Natural killer cell (primary cell): ENCODE results near the gene RBCK1. TPM values are rescaled to one million over a fixed set of nuclear protein-coding genes. Genes with fewer than 3 reads are reported as not detected.

Source experiments
- ATAC-seq, 3 donors: fragments of 150-1000 bp in 2 of 3; fragments of 200-7000 bp in 1 of 3; cut with Tn5 transposase; 1 replicate in 1 of 3; 2 replicates in 2 of 3; pipeline ENCODE4 v1.10.0; 2021; ENCODE audit warnings: mild to moderate bottlenecking in 2 of 3, moderate library complexity in 2 of 3
- DNase-seq, 2 donors: peaks; one replicate each; pipeline versions ENCODE4 v3.0.0 to v3.0.0-alpha.2; 2013 to 2021; ENCODE audit warnings: mixed read lengths in 1 of 2
- H3K27ac ChIP-seq: one replicate; pipeline ENCODE4 v1.5.1; 2013; ENCODE audit warnings: mild to moderate bottlenecking, low read length
- H3K27me3 ChIP-seq: one replicate; pipeline ENCODE4 v1.6.1; 2013; ENCODE audit warnings: low read length; ENCODE audit not compliant: control insufficient read depth, insufficient read depth
- H3K36me3 ChIP-seq: one replicate; pipeline ENCODE4 v1.6.1; 2013; ENCODE audit warnings: low read length; ENCODE audit not compliant: control insufficient read depth, insufficient read depth
- H3K4me1 ChIP-seq: one replicate; pipeline ENCODE4 v1.6.1; 2013; ENCODE audit warnings: low read length; ENCODE audit not compliant: control insufficient read depth, insufficient read depth
- H3K4me3 ChIP-seq: one replicate; pipeline ENCODE4 v1.5.1; 2013; ENCODE audit warnings: low read length
- H3K9me3 ChIP-seq: one replicate; pipeline ENCODE4 v1.6.1; 2013; ENCODE audit warnings: low read length; ENCODE audit not compliant: control insufficient read depth, insufficient read depth
- H3K27ac Mint-ChIP-seq, 2 donors: one replicate each; pipeline ENCODE4 v1.8.0; 2022; ENCODE audit warnings: mild to moderate bottlenecking in 2 of 2, mixed read lengths in 2 of 2, moderate library complexity in 1 of 2
- H3K27me3 Mint-ChIP-seq, 2 donors: one replicate each; pipeline ENCODE4 v1.8.0; 2022; ENCODE audit warnings: low read depth in 2 of 2, mixed read lengths in 2 of 2
- H3K36me3 Mint-ChIP-seq: one replicate; pipeline ENCODE4 v1.8.0; 2022; ENCODE audit warnings: mixed read lengths
- H3K4me1 Mint-ChIP-seq, 2 donors: one replicate each; pipeline ENCODE4 v1.8.0; 2022; ENCODE audit warnings: mixed read lengths in 2 of 2
- H3K4me3 Mint-ChIP-seq: one replicate; pipeline ENCODE4 v1.8.0; 2022; ENCODE audit warnings: mild to moderate bottlenecking, moderate library complexity, mixed read lengths
- H3K9me3 Mint-ChIP-seq, 2 donors: one replicate each; pipeline ENCODE4 v1.8.0; 2022; ENCODE audit warnings: mixed read lengths in 2 of 2
- CTCF ChIP-seq: fragments of 200-600 bp; IDR thresholded peaks from one replicate; pipeline ENCODE4 v1.8.0; 2022; ENCODE audit warnings: antibody characterized with exemption
- WGBS: methylation state at CpG from one replicate; pipeline ENCODE4 v1.1.7; 2013; ENCODE audit warnings: missing lambda C conversion rate; ENCODE audit not compliant: insufficient coverage; 5-methylcytosine and 5-hydroxymethylcytosine counted together
- intact Hi-C: fragments of 100-400 bp; cut with micrococcal nuclease; formaldehyde crosslinking; loops from one replicate; pipeline ENCODE4 v1.14.2; 2022
- total RNA-seq, 4 donors: library from RNA; stranded (reverse); fragments of 120-200 nt in 1 of 4; gene quantifications; one replicate each; pipeline versions ENCODE4 v1.2.3 to v1.2.4, GENCODE V29; 2013 to 2022

RBCK1 gene
- total RNA-seq, 3 donors from 2014 or later (not counting 1 experiment from before 2014, with no cell fraction given) = 102 to 131 (median 104) TPM

- intact Hi-C loops = no loop called here
- H3K4me3 Mint-ChIP-seq = no peak overlapping the region
- 77% methylated on average over 5 of the region's 7 CpGs for WGBS
These were observed 41.9 kb upstream of the RBCK1 start for GRCh38 chr20:366041-366718.

DNA sequence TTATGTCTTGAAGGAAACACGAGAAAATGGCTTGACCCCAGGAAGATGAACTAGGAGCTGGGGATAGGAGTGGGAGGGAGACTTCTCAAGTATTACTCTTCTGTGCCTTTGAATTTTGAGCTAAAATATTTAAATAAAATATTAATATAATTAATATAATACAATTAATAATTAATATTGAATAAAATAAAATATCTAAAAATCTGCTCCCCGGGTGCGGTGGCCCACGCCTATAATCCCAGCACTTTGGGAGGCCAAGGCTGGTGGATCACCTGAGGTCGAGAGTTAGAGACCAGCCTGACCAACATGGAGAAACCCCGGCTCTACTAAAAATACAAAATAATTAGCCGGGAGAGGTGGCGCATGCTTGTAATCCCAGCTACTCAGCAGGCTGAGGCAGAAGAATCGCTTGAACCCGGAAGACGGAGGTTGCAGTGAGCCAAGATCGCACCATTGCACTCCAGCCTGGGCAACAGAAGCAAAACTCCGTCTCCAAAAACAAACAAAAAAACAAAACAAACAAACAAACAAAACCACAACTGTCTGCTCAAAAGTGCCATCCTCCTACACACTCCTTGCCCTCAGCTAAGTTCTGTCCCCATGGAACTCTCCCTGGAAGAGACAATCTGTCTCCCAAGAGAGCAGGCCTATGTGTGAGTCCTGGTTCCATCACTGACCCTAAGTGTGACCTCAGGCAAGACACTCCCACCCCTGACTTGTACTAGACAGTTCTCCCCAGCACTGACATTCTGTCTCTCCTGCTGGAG, 41.2 kb upstream of the RBCK1 start:
- no peak overlapping the region for H3K4me3 ChIP-seq
- no peaks in the 10 kb centered on the region for H3K36me3 ChIP-seq
- peaks cover 5% of the 10 kb centered on the region for H3K4me1 ChIP-seq
- peaks cover 0 to 5% of the 10 kb centered on the region in 2 donors for H3K4me1 Mint-ChIP-seq
- no peaks in the 10 kb centered on the region for H3K36me3 Mint-ChIP-seq
- H3K9me3 ChIP-seq = no peaks in the 10 kb centered on the region
- no peaks in the 10 kb centered on the region for H3K9me3 Mint-ChIP-seq
- ATAC-seq (no peak), DNase-seq (no peak)
- H3K27me3 ChIP-seq = no peaks in the 10 kb centered on the region
- no peak for TF ChIP-seq CTCF
- intact Hi-C loops = no loop called here
- peaks cover 0 to 7% of the 10 kb centered on the region in 2 donors for H3K27me3 Mint-ChIP-seq
- no peak overlapping the region for H3K27ac ChIP-seq
- H3K27ac Mint-ChIP-seq = no peak overlapping the region
- no peak overlapping the region for H3K4me3 Mint-ChIP-seq
- WGBS = 96% methylated on average over 12 of the region's 13 CpGs

More at GRCh38 chr20:366041-366718, 41.9 kb upstream of the RBCK1 start:
- no peak for TF ChIP-seq CTCF
- no peak for DNase-seq
- no peaks in the 10 kb centered on the region for H3K36me3 Mint-ChIP-seq
- H3K4me1 Mint-ChIP-seq = peaks cover 0 to 5% of the 10 kb centered on the region in 2 donors
- H3K27ac Mint-ChIP-seq = no peak overlapping the region
- H3K27me3 ChIP-seq = no peaks in the 10 kb centered on the region
- H3K4me1 ChIP-seq = peaks cover 5% of the 10 kb centered on the region
- no peaks in the 10 kb centered on the region for H3K36me3 ChIP-seq
- H3K27me3 Mint-ChIP-seq = peaks cover 0 to 7% of the 10 kb centered on the region in 2 donors
- ATAC-seq = no peak
- H3K27ac ChIP-seq = no peak overlapping the region
- no peaks in the 10 kb centered on the region for H3K9me3 ChIP-seq
- no peaks in the 10 kb centered on the region for H3K9me3 Mint-ChIP-seq
- H3K4me3 ChIP-seq = no peak overlapping the region

- 92% methylated on average over 8 of the region's 8 CpGs for WGBS
- ATAC-seq (no peak), DNase-seq (no peak)
- H3K36me3 ChIP-seq = no peaks in the 10 kb centered on the region
- peaks cover 2% of the 10 kb centered on the region for H3K4me1 ChIP-seq
- H3K27ac Mint-ChIP-seq = no peak overlapping the region
- TF ChIP-seq CTCF = no peak
- H3K9me3 ChIP-seq = no peaks in the 10 kb centered on the region
- H3K4me3 Mint-ChIP-seq = no peak overlapping the region
- intact Hi-C loops = no loop called here
- H3K9me3 Mint-ChIP-seq = no peaks in the 10 kb centered on the region
- H3K4me1 Mint-ChIP-seq = peaks cover 0 to 2% of the 10 kb centered on the region in 2 donors
- H3K36me3 Mint-ChIP-seq = no peaks in the 10 kb centered on the region
- H3K27ac ChIP-seq = no peak overlapping the region
- peaks cover 0 to 7% of the 10 kb centered on the region in 2 donors for H3K27me3 Mint-ChIP-seq
- H3K4me3 ChIP-seq = no peak overlapping the region
- no peaks in the 10 kb centered on the region for H3K27me3 ChIP-seq
These were observed 40.6 kb upstream of the RBCK1 start for GRCh38 chr20:367486-367887.
